GM12878 (cell line): ENCODE results near the gene TBX10. TPM values are rescaled to one million over a fixed set of nuclear protein-coding genes. Genes with fewer than 3 reads are reported as not detected.

Source experiments
- CEBPZ ChIP-seq: fragments of 150-350 bp; IDR thresholded peaks from 2 replicates; pipeline ENCODE4 v1.6.1; 2016; ENCODE audit warnings: low read depth, low read length
- CHD2 ChIP-seq: IDR thresholded peaks from 2 replicates; pipeline ENCODE4 v1.6.1; 2011; ENCODE audit warnings: low read depth, low read length, improper control_type of control experiment, borderline replicate concordance
- HCFC1 ChIP-seq: fragments of 150-350 bp; IDR thresholded peaks from 2 replicates; pipeline ENCODE4 v1.6.1; 2014; ENCODE audit warnings: low read length
- JUND ChIP-seq: IDR thresholded peaks from 2 replicates; pipeline ENCODE4 v1.6.1; 2012; ENCODE audit warnings: low read depth, mild to moderate bottlenecking, low read length, improper control_type of control experiment, moderate library complexity
- RB1 ChIP-seq: fragments of 450-650 bp; formaldehyde crosslinking; IDR thresholded peaks from 2 replicates; pipeline ENCODE4 v1.6.1; 2017; ENCODE audit warnings: mild to moderate bottlenecking, borderline replicate concordance
- STAT3 ChIP-seq: IDR thresholded peaks from 2 replicates; pipeline ENCODE4 v1.6.1; 2011; ENCODE audit warnings: low read depth, low read length, improper control_type of control experiment
- ZBTB33 ChIP-seq: fragments of 450-650 bp; IDR thresholded peaks from 2 replicates; pipeline ENCODE4 v1.6.1; 2017; ENCODE audit warnings: mild to moderate bottlenecking
- polyA plus RNA-seq, 11 experiments: library from polyadenylated mRNA; depleted of rRNA in 4 of 11; unstranded in 6 of 11; stranded (reverse) in 5 of 11; fragments of >200 nt; fragmentation: Nextera tagmentation in 4 of 11; fragmentation: Illumina TruSeq in 1 of 11; extraction: Ambion mirVana in 4 of 11; extraction: Trizol in 1 of 11; gene quantifications; 1 replicate in 1 of 11; 2 replicates in 10 of 11; pipeline versions ENCODE4 v1.2.1 to v1.2.3, GENCODE V29; 2011 to 2016; ENCODE audit warnings: inconsistent platforms in 2 of 11, missing spikeins in 2 of 11, low read depth in 1 of 11
- total RNA-seq, 4 experiments: library from RNA; depleted of rRNA in 3 of 4; stranded (reverse); fragments of >200 nt in 3 of 4; fragmentation: Illumina TruSeq in 1 of 4; extraction: Trizol in 1 of 4; gene quantifications; 2 replicates each; pipeline versions ENCODE4 v1.2.1 to v1.2.3, GENCODE V29; 2013 to 2021
- TF ChIP-seq, protein P1 (sequence below): fragments of 450-650 bp; IDR thresholded peaks from 2 replicates; pipeline ENCODE4 v1.6.1; 2014; ENCODE audit warnings: mild to moderate bottlenecking

Gene TBX10
- total and polyA plus RNA-seq, 10 of the 15 experiments (the other 5 are each of a cell fraction or from before 2014, with no cell fraction given) = 0.10 to 0.44 (median 0.20) TPM; not detected in 4

DNA sequence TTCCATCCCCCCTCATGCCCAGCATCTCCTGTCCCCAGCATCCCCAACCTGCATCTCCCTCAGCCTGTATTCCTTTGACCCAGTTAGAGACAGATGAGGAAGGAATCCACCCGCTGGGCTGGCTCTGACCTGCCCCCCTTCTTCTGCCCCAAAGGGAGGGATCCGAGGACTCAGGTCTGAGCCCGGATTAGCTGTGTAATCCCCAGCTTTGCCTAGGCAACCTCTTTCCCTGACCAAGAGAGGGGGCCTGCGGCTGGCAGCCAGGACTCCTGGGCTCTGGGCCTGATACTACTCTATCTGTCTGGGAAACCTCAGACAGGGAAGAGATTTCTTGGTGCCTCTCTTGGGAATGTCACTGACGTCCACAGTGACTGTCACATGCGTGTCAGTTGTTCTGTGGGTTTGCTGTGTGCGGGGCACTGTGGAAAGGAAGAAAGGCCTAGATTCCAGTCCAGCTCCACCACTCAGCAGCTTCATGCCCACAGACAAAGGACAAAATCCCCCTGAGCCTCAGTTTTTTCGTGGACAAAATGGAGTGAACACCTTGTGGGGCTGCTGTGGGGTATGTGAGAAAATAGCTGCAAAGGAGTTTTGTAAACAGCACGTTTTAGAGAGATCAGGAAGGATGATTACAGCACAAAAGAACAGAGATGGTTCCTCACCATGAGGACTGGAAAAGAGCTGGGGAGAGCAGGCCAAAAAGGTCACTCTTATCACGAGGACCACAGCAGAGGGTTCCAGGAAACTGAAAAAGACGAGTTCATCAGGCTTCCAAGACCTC lies 34.1 kb downstream of the TBX10 start (continued):
- TF ChIP-seq CEBPZ (no peak), JUND (no peak), STAT3 (no peak), ZBTB33 (no peak), RB1 (no peak), CHD2 (no peak), HCFC1 (no peak)
- TF ChIP-seq, protein P1, sequence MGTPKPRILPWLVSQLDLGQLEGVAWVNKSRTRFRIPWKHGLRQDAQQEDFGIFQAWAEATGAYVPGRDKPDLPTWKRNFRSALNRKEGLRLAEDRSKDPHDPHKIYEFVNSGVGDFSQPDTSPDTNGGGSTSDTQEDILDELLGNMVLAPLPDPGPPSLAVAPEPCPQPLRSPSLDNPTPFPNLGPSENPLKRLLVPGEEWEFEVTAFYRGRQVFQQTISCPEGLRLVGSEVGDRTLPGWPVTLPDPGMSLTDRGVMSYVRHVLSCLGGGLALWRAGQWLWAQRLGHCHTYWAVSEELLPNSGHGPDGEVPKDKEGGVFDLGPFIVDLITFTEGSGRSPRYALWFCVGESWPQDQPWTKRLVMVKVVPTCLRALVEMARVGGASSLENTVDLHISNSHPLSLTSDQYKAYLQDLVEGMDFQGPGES = no peak
- TF ChIP-seq, all 136 proteins: peak for 0
